SK-N-SH (cell line): ENCODE data around the gene COL4A6. TPM values are rescaled to one million over a fixed set of nuclear protein-coding genes. Genes with fewer than 3 reads are reported as not detected.
"Not testable (repeated sequence)": the region's sequence is repeated elsewhere in the genome, so short reads cannot be mapped to it uniquely, and the experiment has no call there.

ENCODE experiments used
- CTCF ChIA-PET: fragments of 300-600, 350-600 bp; formaldehyde crosslinking; extraction: SDS; loops from one replicate; lab custom pipeline; 2021; lab: Yijun Ruan, JAX
- POLR2A ChIA-PET: fragments of 350-600 bp; sonication (Branson Sonifier 250); formaldehyde crosslinking; extraction: SDS; loops from one replicate; lab custom pipeline; 2020; ENCODE audit warnings: antibody characterized with exemption, inconsistent platforms; lab: Yijun Ruan, JAX
- DNase-seq: peaks from one replicate; pipeline ENCODE4 v3.0.0; 2012
- H2AFZ ChIP-seq: fragments of 200-600 bp; sonication (generic); 2 replicates; pipeline ENCODE4 v1.8.1; 2016; ENCODE audit warnings: antibody characterized with exemption, mild to moderate bottlenecking, low read depth
- H3F3A ChIP-seq: fragments of 200-600 bp; sonication (generic); replicated peaks from 2 replicates; pipeline ENCODE3; 2016; ENCODE audit warnings: antibody characterized with exemption, mild to moderate bottlenecking; ENCODE audit not compliant: insufficient read depth
- H3K27ac ChIP-seq, 2 experiments: fragments of 200-500 bp in 1 of 2; fragments of 200-600 bp in 1 of 2; sonication (Bioruptor generic) in 1 of 2; sonication (generic), shearing (Covaris generic) in 1 of 2; 2 replicates each; pipeline versions ENCODE4 v1.5.1 to v1.6.1; 2014 to 2016; ENCODE audit warnings: low read depth in 2 of 2, inconsistent platforms in 1 of 2, low read length in 1 of 2, mild to moderate bottlenecking in 1 of 2, mixed read lengths in 1 of 2
- H3K27me3 ChIP-seq: fragments of 200-600 bp; sonication (generic), shearing (Covaris generic); 2 replicates; pipeline ENCODE4 v1.6.1; 2016; ENCODE audit warnings: mixed run types; ENCODE audit not compliant: insufficient read depth
- H3K36me3 ChIP-seq, 2 experiments: fragments of 200-500 bp in 1 of 2; fragments of 200-600 bp in 1 of 2; sonication (Bioruptor generic) in 1 of 2; sonication (generic) in 1 of 2; replicated peaks in 1 of 2; 2 replicates each; pipeline versions ENCODE3 to v1.5.1; 2014 to 2016; ENCODE audit warnings: low read length in 1 of 2, mild to moderate bottlenecking in 1 of 2; ENCODE audit not compliant: insufficient read depth in 2 of 2, control insufficient read depth in 1 of 2
- H3K4me1 ChIP-seq, 2 experiments: fragments of 200-500 bp in 1 of 2; fragments of 200-600 bp in 1 of 2; sonication (Bioruptor generic) in 1 of 2; sonication (generic), shearing (Covaris generic) in 1 of 2; 2 replicates each; pipeline versions ENCODE4 v1.5.1 to v1.6.1; 2014 to 2016; ENCODE audit warnings: low read depth in 1 of 2, low read length in 1 of 2, mixed run types in 1 of 2; ENCODE audit not compliant: insufficient read depth in 2 of 2, control insufficient read depth in 1 of 2
- H3K4me2 ChIP-seq: fragments of 200-600 bp; sonication (generic), shearing (Covaris generic); 2 replicates; pipeline ENCODE4 v1.6.1; 2017; ENCODE audit warnings: mixed run types
- H3K4me3 ChIP-seq, 2 experiments: fragments of 200-500 bp in 1 of 2; fragments of 200-600 bp in 1 of 2; sonication (Bioruptor generic) in 1 of 2; sonication (generic), shearing (Covaris generic) in 1 of 2; 2 replicates each; pipeline versions ENCODE4 v1.5.1 to v1.8.1; 2014 to 2016; ENCODE audit warnings: low read depth in 2 of 2, inconsistent platforms in 1 of 2, low read length in 1 of 2, mild to moderate bottlenecking in 1 of 2, mixed read lengths in 1 of 2, moderate library complexity in 1 of 2
- H3K79me2 ChIP-seq: fragments of 200-600 bp; sonication (generic); 2 replicates; pipeline ENCODE4 v1.8.1; 2017; ENCODE audit warnings: mild to moderate bottlenecking; ENCODE audit not compliant: insufficient read depth
- H3K9ac ChIP-seq: fragments of 200-600 bp; sonication (generic); 2 replicates; pipeline ENCODE4 v1.6.1; 2017; ENCODE audit warnings: mixed run types
- H3K9me2 ChIP-seq: fragments of 200-600 bp; sonication (generic); 2 replicates; pipeline ENCODE4 v1.6.1; 2017; ENCODE audit warnings: mixed run types
- H3K9me3 ChIP-seq: fragments of 200-600 bp; sonication (generic); 2 replicates; pipeline ENCODE4 v1.6.1; 2017; ENCODE audit warnings: mixed run types, mild to moderate bottlenecking, moderate library complexity
- H4K20me1 ChIP-seq: fragments of 200-600 bp; sonication (generic); 2 replicates; pipeline ENCODE4 v1.6.1; 2017; ENCODE audit warnings: mild to moderate bottlenecking, mixed run types; ENCODE audit not compliant: insufficient read depth
- CTCF ChIP-seq: fragments of 200-600 bp; sonication (generic); IDR thresholded peaks from 2 replicates; pipeline ENCODE4 v1.6.1; 2017; ENCODE audit warnings: antibody characterized with exemption, mild to moderate bottlenecking, moderate library complexity
- EP300 ChIP-seq, 2 experiments: IDR thresholded peaks; 2 replicates each; pipeline versions ENCODE4 v1.4.0 to v1.6.1; 2012; ENCODE audit warnings: borderline replicate concordance in 1 of 2, low read depth in 1 of 2, low read length in 1 of 2
- EZH2phosphoT487 ChIP-seq: fragments of 200-600 bp; sonication (generic); IDR thresholded peaks from 2 replicates; pipeline ENCODE4 v1.6.1; 2017; ENCODE audit warnings: low read depth, mixed run types, mild to moderate bottlenecking, antibody characterized with exemption, moderate library complexity, borderline replicate concordance
- FOXJ3 ChIP-seq: sonication (generic); formaldehyde crosslinking; IDR thresholded peaks from 2 replicates; pipeline ENCODE4 v1.5.1; 2020; ENCODE audit warnings: mild to moderate bottlenecking, missing genetic modification reagents
- FOXM1 ChIP-seq: IDR thresholded peaks from 2 replicates; pipeline ENCODE4 v1.4.0; 2012; ENCODE audit warnings: low read depth, mild to moderate bottlenecking
- GABPA ChIP-seq: IDR thresholded peaks from 2 replicates; pipeline ENCODE4 v1.4.0; 2012; ENCODE audit warnings: low read depth, mild to moderate bottlenecking
- JUND ChIP-seq: IDR thresholded peaks from 2 replicates; pipeline ENCODE4 v1.4.0; 2012
- MAX ChIP-seq: IDR thresholded peaks from 2 replicates; pipeline ENCODE4 v1.4.0; 2012; ENCODE audit warnings: low read depth
- MEF2A ChIP-seq: IDR thresholded peaks from 2 replicates; pipeline ENCODE4 v1.4.0; 2012; ENCODE audit warnings: low read depth, borderline replicate concordance
- MXI1 ChIP-seq: IDR thresholded peaks from 2 replicates; pipeline ENCODE4 v1.6.1; 2012; ENCODE audit warnings: mild to moderate bottlenecking, low read depth, low read length, improper control_type of control experiment
- NRF1 ChIP-seq: IDR thresholded peaks from 2 replicates; pipeline ENCODE4 v1.6.1; 2012; ENCODE audit warnings: low read depth, mild to moderate bottlenecking, low read length
- POLR2AphosphoS5 ChIP-seq: IDR thresholded peaks from 2 replicates; pipeline ENCODE4 v1.6.1; 2012; ENCODE audit warnings: low read depth, low read length
- RAD21 ChIP-seq: IDR thresholded peaks from 2 replicates; pipeline ENCODE4 v1.6.1; 2012; ENCODE audit warnings: mild to moderate bottlenecking, low read length
- RFX5 ChIP-seq: IDR thresholded peaks from 2 replicates; pipeline ENCODE4 v1.6.1; 2012; ENCODE audit warnings: mild to moderate bottlenecking, improper control_type of control experiment, low read length
- SIN3A ChIP-seq: IDR thresholded peaks from 2 replicates; pipeline ENCODE4 v1.6.1; 2012; ENCODE audit warnings: low read depth, mild to moderate bottlenecking, low read length, moderate library complexity, borderline replicate concordance
- TAF1 ChIP-seq: IDR thresholded peaks from 2 replicates; pipeline ENCODE4 v1.6.1; 2012; ENCODE audit warnings: low read depth, mild to moderate bottlenecking, low read length, moderate library complexity, borderline replicate concordance
- TEAD4 ChIP-seq: IDR thresholded peaks from 2 replicates; pipeline ENCODE4 v1.4.0; 2012; ENCODE audit warnings: mild to moderate bottlenecking, borderline replicate concordance; ENCODE audit not compliant: insufficient read depth
- USF1 ChIP-seq: IDR thresholded peaks from 2 replicates; pipeline ENCODE4 v1.4.0; 2012; ENCODE audit warnings: low read depth, borderline replicate concordance
- WGBS: methylation state at CpG from one replicate; pipeline ENCODE4 v1.1.6; 2017; ENCODE audit warnings: low lambda C conversion rate; 5-methylcytosine and 5-hydroxymethylcytosine counted together
- polyA plus RNA-seq, 3 experiments: library from polyadenylated mRNA; depleted of rRNA; stranded (reverse); fragments of >200 nt; gene quantifications; 2 replicates each; pipeline ENCODE4 v1.2.3, GENCODE V29; 2012

The COL4A6 gene
- polyA plus RNA-seq, 1 of the 3 experiments (the other 2 are of a cell fraction) = not detected

- no peaks in the 10 kb centered on the region for H3F3A ChIP-seq
- no peaks in the 10 kb centered on the region for H3K9me3 ChIP-seq
- H3K79me2 ChIP-seq = no peaks in the 10 kb centered on the region
- H3K4me3 ChIP-seq = no peak overlapping the region
- no peaks in the 10 kb centered on the region for H3K4me1 ChIP-seq
- H3K36me3 ChIP-seq = no peaks in the 10 kb centered on the region
- POLR2A ChIA-PET = no interaction called here
- H4K20me1 ChIP-seq = no peaks in the 10 kb centered on the region
- H3K27ac ChIP-seq = no peak overlapping the region
- TF ChIP-seq RFX5 (no peak), JUND (no peak), CTCF (no peak), TEAD4 (no peak), TAF1 (no peak), RAD21 (no peak), POLR2AphosphoS5 (no peak), MEF2A (no peak), EP300 (IDR thresholded peaks at IDR 0.05; ENCODE audit: borderline replicate concordance in 1 of 2, low read depth in 1 of 2, low read length in 1 of 2) (no peak), SIN3A (no peak), MAX (no peak), FOXJ3 (CRISPR knock-in tag) (no peak), GABPA (no peak), NRF1 (no peak), USF1 (no peak), EZH2phosphoT487 (no peak), FOXM1 (no peak), MXI1 (no peak)
- TF ChIP-seq, all 33 proteins: peak for 0
- DNase-seq = no peak
- no peaks in the 10 kb centered on the region for H3K27me3 ChIP-seq
- WGBS = 46% methylated on average over 3 of the region's 3 CpGs
- no peak overlapping the region for H2AFZ ChIP-seq
- CTCF ChIA-PET = no interaction called here
- no peak overlapping the region for H3K9ac ChIP-seq
- no peak overlapping the region for H3K4me2 ChIP-seq
- no peaks in the 10 kb centered on the region for H3K9me2 ChIP-seq
Measured at GRCh38 chrX:108484251-108484650, 46.0 kb upstream of the COL4A6 start.

GRCh38 chrX:108481528-108481927 is 43.3 kb upstream of the COL4A6 start:
- H3F3A ChIP-seq, H3K79me2 ChIP-seq, H3K4me3 ChIP-seq, H4K20me1 ChIP-seq, DNase-seq, H3K9me2 ChIP-seq, H3K4me1 ChIP-seq, POLR2A ChIA-PET, CTCF ChIA-PET, H3K36me3 ChIP-seq, H3K9me3 ChIP-seq, H3K9ac ChIP-seq, H3K27me3 ChIP-seq, H2AFZ ChIP-seq, H3K27ac ChIP-seq, H3K4me2 ChIP-seq: not testable (repeated sequence)
- WGBS = 20% methylated on average over 6 of the region's 6 CpGs
